GM13977 (cell line): ENCODE measurements around the gene FUT7.

ENCODE experiments used
- DNase-seq: peaks from one replicate; pipeline ENCODE4 v3.0.0; 2012; ENCODE audit warnings: low spot score
- in situ Hi-C: fragments of 300-500 bp; cut with MboI; formaldehyde crosslinking; loops from one replicate; pipeline ENCODE4 v1.12.0; 2022; ENCODE audit warnings: low sequenced_read_pairs, low pct_unique_long_range_greater_than_20kb, mixed read lengths, inconsistent platforms; ENCODE audit not compliant: unreplicated experiment
- TF ChIP-seq, protein P1 (sequence below): IDR thresholded peaks from 2 replicates; pipeline ENCODE4 v1.5.1; 2012; ENCODE audit warnings: mild to moderate bottlenecking, control low read depth; ENCODE audit not compliant: insufficient read depth; ENCODE audit errors: extremely low read depth, missing control alignments

Gene FUT7

DNA sequence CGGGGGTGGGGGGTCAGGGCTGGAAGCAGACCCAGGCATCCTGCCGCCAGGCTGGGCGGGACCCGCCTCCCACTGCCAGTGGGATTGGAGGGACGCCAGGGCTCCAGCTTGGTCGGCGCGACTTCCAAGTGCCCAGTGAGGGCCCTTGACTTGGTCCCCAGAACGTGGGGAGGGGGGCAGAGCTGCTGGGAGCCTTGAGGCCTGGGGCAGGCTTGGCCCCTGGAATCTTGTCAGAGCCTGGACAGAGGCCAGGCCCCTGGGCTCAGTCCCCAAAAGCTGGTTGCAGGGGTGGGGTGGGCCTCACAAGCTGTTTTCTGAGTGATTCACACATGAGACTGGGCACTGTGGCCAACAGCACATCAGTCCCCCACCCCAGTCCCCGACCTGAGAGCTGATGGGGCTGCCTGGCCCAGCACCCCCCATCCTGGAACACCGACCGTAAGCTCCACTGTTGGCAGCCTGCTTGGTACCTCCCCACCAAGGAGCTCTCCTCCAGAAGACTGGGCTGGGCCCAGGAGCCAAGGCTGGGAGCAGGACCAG lies 36.0 kb downstream of the FUT7 start:
- no peak for DNase-seq
- TF ChIP-seq, protein P1, sequence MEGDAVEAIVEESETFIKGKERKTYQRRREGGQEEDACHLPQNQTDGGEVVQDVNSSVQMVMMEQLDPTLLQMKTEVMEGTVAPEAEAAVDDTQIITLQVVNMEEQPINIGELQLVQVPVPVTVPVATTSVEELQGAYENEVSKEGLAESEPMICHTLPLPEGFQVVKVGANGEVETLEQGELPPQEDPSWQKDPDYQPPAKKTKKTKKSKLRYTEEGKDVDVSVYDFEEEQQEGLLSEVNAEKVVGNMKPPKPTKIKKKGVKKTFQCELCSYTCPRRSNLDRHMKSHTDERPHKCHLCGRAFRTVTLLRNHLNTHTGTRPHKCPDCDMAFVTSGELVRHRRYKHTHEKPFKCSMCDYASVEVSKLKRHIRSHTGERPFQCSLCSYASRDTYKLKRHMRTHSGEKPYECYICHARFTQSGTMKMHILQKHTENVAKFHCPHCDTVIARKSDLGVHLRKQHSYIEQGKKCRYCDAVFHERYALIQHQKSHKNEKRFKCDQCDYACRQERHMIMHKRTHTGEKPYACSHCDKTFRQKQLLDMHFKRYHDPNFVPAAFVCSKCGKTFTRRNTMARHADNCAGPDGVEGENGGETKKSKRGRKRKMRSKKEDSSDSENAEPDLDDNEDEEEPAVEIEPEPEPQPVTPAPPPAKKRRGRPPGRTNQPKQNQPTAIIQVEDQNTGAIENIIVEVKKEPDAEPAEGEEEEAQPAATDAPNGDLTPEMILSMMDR, result no peak
- in situ Hi-C loops, result no loop called here

DNA sequence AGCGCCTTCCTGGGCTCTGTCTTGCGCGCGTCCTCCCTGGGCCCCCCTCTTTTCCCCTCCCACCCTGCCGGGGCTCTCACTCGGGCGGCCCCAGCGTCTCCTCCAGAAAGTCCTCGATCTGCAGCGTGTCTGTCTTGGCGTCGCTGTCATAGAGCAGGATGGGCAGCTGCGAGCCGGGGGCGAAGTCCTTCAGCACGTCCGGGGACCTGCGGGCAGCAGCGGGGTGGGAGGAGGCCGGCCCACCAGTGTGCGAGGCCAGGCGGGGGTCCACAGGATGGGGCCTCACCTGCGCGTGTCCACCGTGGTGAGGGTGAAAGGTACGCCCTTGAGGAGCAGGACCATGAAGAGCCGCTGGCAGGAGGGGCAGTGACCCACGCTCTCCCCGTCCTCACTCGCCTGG lies 36.5 kb downstream of the FUT7 start:
- no peak for DNase-seq
- in situ Hi-C loops, result no loop called here
- TF ChIP-seq, protein P1, result no peak

DNA sequence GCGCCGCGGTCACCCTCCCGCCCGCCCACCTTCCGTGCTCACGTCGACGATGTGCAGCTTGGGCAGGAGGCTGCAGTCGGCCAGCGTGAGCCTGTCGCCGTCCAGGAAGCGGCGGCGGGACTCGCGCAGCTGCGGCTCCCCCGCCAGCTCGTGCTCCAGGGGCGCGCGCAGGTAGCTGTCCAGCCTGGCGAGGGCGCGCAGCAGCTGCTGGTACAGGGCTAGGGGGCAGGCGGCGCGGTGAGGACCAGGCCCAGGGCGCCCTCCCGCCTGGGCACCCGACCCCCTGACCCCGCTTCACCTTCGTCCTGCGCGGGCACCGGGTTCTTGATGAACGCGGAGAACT lies 37.0 kb downstream of the FUT7 start:
- TF ChIP-seq, protein P1, result no peak
- no peak for DNase-seq
- in situ Hi-C loops, result no loop called here

DNA sequence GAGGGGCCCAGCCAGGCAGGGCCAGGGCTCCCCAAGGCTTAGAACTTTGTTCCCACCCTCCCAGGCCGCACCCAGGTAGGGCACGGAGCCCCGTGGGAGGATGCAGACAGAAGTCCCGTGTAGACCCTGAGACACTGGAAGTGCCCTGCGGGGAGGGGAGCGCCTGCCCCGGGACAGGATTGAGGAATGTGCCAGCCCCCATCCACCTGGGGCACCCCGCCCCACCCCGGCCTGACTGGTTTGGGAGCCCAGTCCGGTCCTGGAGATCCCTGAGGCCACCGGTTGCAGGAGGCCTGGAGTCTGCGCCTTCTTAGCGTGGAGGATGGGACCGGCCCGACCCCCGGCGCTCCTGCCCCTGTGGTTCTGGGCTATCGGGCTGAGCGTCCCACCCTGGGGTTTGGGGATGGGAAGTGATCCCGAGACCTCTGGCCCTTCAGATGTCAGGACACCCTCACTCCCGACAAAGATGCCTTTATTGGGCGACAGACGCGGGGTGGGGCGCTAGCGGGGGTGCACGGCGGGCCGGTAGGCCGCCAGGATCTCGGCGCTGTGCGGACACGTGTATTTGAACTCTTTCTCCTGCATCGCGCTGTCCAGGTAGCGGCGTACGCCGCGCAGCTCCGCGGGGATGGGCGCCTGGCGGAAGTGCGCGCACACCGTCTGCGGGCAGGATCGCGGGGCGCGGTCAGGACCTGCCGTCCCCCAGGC lies 37.6 kb downstream of the FUT7 start:
- DNase-seq, result no peak
- in situ Hi-C loops, result no loop called here

DNA sequence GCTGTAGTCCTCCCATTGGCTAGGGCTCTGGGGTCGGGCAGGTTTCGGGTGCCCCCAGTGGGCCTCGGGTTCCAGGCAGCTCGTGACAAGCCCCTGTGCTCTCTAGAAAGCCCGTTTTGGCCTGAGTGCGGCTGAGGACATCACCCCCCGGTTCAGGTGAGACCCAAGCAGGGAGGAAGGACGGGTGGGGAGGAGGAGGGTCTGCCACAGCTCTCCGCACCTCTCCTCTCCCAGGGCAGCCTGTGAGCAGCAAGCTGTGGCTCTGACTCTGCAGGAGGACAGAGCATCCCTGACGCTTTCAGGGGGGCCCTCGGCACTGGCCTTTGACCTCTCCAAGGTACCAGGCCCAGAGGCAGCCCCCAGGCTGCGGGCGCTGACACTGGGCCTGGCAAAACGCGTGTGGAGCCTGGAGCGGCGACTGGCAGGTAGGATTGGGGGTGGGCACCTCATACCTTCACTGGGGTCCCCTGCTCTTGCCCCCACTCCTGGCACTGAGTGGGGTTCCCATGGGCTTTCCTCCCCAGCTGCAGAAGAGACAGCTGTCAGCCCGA lies 39.0 kb downstream of the FUT7 start:
- no peak for DNase-seq
- TF ChIP-seq, protein P1, result no peak
- in situ Hi-C loops, result no loop called here

More for the DNA sequence above, 37.6 kb downstream of the FUT7 start:
- TF ChIP-seq, protein P1, result no peak

DNA sequence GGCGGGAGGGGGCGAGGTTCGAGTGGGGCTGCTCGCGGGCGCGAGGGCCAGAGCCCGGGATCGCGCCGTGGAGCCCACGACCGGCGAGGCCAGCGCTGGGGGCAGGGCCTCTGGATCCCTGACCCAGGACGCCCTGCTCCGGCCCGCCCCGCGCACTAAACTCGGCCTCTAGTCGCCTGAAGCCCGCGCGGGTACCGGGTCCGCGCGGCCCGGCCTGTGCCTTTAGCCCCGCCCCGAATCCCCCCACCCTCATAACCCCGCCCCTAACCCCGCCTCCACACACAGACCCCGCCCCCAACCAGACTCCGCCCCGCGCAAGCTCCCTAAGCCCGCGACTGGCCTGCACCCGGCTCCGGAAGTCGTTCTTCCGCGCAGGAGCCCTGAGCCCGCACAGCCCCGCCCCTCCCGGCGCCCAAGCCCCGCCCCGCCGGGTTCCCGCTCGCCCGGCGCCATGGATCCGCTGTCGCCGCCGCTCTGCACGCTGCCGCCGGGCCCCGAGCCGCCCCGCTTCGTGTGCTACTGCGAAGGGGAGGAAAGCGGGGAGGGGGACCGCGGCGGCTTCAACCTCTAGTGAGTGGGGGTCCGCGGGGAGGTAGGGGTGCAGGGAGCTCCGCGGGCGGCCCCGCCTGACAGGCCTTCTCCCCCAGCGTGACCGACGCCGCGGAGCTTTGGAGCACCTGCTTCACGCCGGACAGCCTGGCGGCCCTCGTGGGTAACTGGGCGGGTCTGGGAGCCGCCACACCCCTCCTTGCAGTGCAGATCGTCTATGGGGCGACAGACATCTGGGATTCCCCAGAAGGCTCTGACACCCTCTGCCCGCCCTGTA lies 39.7 kb downstream of the FUT7 start, which contains the start of gene PAXX:
PAXX (plus strand) TSS at position 430 of the 826 bp plus-strand sequence; CDS start at position 452, 22 bp downstream.
- DNase-seq, result peak; percentile 100
- TF ChIP-seq, protein P1, result no peak
- in situ Hi-C loops, result no loop called here
